DND-41 (cell line): Measurements from ENCODE around the gene OBSCN.

Experiments
- EZH2 ChIP-seq: IDR thresholded peaks from 3 replicates; pipeline ENCODE4 v1.6.1; 2012; ENCODE audit warnings: borderline replicate concordance, low read depth, mild to moderate bottlenecking, moderate library complexity, low read length, inconsistent platforms; ENCODE audit not compliant: severe bottlenecking
- TF ChIP-seq, protein P1 (sequence below): IDR thresholded peaks from 2 replicates; pipeline ENCODE4 v1.5.1; 2012; ENCODE audit warnings: borderline replicate concordance, low read length, moderate library complexity, mild to moderate bottlenecking; ENCODE audit not compliant: poor library complexity, severe bottlenecking; ENCODE audit errors: extremely low read depth

DNA sequence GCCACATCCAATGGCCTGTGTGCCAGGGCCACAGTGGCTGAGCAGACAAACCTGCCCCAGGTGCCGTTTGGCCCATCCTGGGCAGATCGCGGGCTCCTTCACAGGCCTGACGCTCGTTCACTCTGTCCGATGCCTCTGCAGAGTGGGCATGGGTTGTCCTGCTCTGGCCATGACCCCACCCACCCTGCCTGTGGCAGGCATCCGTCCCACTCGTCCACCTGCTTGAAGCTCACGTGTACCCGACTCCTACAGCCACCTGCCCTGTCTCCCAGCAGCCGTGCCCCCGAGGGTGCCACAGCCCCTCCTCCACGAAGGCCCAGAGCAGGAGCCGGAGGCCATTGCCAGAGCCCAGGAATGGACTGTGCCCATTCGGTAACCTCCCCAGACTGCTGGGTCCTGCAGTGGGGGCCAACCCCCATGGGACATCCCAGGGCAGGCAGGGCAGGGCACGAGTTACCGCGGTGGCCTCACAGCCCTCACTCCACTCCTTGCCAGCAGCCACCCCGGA, 156.9 kb downstream of the OBSCN start:
- TF ChIP-seq, protein P1, sequence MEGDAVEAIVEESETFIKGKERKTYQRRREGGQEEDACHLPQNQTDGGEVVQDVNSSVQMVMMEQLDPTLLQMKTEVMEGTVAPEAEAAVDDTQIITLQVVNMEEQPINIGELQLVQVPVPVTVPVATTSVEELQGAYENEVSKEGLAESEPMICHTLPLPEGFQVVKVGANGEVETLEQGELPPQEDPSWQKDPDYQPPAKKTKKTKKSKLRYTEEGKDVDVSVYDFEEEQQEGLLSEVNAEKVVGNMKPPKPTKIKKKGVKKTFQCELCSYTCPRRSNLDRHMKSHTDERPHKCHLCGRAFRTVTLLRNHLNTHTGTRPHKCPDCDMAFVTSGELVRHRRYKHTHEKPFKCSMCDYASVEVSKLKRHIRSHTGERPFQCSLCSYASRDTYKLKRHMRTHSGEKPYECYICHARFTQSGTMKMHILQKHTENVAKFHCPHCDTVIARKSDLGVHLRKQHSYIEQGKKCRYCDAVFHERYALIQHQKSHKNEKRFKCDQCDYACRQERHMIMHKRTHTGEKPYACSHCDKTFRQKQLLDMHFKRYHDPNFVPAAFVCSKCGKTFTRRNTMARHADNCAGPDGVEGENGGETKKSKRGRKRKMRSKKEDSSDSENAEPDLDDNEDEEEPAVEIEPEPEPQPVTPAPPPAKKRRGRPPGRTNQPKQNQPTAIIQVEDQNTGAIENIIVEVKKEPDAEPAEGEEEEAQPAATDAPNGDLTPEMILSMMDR: no peak
- TF ChIP-seq EZH2: no peak
